ENCODE results near the gene TINCR.

TINCR gene

DNA sequence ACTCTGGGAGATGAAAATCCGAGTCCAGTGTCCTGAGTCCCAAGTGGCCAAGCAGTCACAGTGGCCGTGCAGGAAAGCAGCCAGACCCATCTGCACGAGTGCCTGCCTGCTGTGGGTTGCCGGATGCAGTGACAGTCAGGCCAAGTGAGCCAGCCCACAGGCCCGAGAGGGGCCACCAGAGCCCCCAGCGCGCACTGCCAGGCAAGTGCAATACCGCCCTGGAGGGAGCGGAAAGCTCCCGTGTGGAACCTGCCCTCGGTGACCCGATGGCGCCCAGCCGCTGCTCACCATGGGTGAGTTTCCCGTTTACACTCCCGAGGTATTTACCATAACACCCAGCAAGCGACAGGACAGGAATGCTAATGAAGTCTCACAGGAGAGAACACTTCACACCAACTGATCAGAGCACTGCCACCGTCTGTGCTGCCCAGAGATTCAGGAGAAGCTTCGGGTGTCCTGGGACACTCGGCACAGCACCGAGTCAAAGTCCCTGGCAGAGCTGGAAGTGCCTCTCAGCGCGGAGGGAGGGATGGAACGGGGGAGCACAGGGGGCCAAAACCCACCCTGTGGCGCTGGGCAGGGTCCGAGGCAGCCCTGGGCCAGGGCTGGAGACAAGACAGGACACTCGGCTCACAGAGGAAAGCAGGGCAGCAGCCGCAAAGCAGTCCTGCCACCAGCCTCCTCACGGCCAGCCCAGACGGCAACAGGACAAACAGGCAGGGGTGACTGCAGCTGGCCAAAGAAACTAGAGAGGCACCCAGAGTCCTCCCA is 21.3 kb upstream of the TINCR start:
- no peaks in the 10 kb centered on the region for H4K20me1 ChIP-seq (ENCODE audit: control insufficient read depth, insufficient read depth, low read depth, low read length)
- H3K27me3 ChIP-seq (ENCODE audit: control insufficient read depth, low read length) = no peaks in the 10 kb centered on the region
- TF ChIP-seq EZH2phosphoT487 (IDR thresholded peaks at IDR 0.05; ENCODE audit: borderline replicate concordance, low read length) = no peak
- TF ChIP-seq, protein P1, sequence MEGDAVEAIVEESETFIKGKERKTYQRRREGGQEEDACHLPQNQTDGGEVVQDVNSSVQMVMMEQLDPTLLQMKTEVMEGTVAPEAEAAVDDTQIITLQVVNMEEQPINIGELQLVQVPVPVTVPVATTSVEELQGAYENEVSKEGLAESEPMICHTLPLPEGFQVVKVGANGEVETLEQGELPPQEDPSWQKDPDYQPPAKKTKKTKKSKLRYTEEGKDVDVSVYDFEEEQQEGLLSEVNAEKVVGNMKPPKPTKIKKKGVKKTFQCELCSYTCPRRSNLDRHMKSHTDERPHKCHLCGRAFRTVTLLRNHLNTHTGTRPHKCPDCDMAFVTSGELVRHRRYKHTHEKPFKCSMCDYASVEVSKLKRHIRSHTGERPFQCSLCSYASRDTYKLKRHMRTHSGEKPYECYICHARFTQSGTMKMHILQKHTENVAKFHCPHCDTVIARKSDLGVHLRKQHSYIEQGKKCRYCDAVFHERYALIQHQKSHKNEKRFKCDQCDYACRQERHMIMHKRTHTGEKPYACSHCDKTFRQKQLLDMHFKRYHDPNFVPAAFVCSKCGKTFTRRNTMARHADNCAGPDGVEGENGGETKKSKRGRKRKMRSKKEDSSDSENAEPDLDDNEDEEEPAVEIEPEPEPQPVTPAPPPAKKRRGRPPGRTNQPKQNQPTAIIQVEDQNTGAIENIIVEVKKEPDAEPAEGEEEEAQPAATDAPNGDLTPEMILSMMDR (IDR thresholded peaks at IDR 0.05; ENCODE audit: low read depth, low read length, poor library complexity, severe bottlenecking) = no peak
- H3K27ac ChIP-seq (ENCODE audit: low read depth, low read length) = no peak overlapping the region
- no peaks in the 10 kb centered on the region for H3K9me3 ChIP-seq (ENCODE audit: control insufficient read depth, insufficient read depth, low read length)
- no peak overlapping the region for H3K4me3 ChIP-seq (ENCODE audit: low read length)
- H3F3A ChIP-seq (ENCODE audit: control insufficient read depth, insufficient read depth) = no peaks in the 10 kb centered on the region
- no peaks in the 10 kb centered on the region for H3K79me2 ChIP-seq (ENCODE audit: control insufficient read depth, low read length)
- H3K9me2 ChIP-seq (replicated peaks; ENCODE audit: control insufficient read depth, low read length) = no peaks in the 10 kb centered on the region
- H3K4me1 ChIP-seq (ENCODE audit: control insufficient read depth, low read length) = no peaks in the 10 kb centered on the region
- peaks cover 80% of the 10 kb centered on the region for H3K36me3 ChIP-seq (ENCODE audit: control insufficient read depth, low read length)
- no peak overlapping the region for H3K4me2 ChIP-seq (ENCODE audit: low read length)

DNA sequence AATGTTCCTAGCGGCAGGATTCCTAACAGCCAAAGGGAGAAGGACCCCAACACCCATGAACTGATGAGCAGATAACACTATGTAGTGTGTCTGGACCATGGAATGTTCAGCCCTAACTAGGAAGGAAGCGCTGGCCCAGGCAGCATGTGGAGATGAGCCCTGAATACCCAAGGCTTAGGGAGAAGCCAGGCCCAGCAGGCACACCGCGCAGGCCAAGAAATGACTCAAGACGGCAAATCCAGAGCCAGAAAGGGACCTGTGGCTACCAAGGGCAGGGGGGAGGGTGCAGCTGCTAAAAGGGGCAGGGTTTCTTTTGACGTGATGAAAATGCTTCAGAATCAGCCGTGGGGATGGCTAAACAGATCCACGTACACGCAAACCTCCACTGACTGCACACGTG is 20.7 kb upstream of the TINCR start:
- Histone ChIP-seq H3K9me2 (replicated peaks; ENCODE audit: control insufficient read depth, low read length) (no peaks in the 10 kb centered on the region), H3F3A (ENCODE audit: control insufficient read depth, insufficient read depth) (no peaks in the 10 kb centered on the region), H3K27me3 (ENCODE audit: control insufficient read depth, low read length) (no peaks in the 10 kb centered on the region), H3K4me3 (ENCODE audit: low read length) (no peak overlapping the region), H3K4me1 (ENCODE audit: control insufficient read depth, low read length) (no peaks in the 10 kb centered on the region), H3K27ac (ENCODE audit: low read depth, low read length) (no peak overlapping the region), H3K79me2 (ENCODE audit: control insufficient read depth, low read length) (no peaks in the 10 kb centered on the region), H3K9me3 (ENCODE audit: control insufficient read depth, insufficient read depth, low read length) (no peaks in the 10 kb centered on the region), H3K4me2 (ENCODE audit: low read length) (no peak overlapping the region), H4K20me1 (ENCODE audit: control insufficient read depth, insufficient read depth, low read depth, low read length) (no peaks in the 10 kb centered on the region), H3K36me3 (ENCODE audit: control insufficient read depth, low read length) (peaks cover 74% of the 10 kb centered on the region)
- no peak for TF ChIP-seq EZH2phosphoT487 (IDR thresholded peaks at IDR 0.05; ENCODE audit: borderline replicate concordance, low read length)
- TF ChIP-seq, protein P1 (IDR thresholded peaks at IDR 0.05; ENCODE audit: low read depth, low read length, poor library complexity, severe bottlenecking) = no peak

DNA sequence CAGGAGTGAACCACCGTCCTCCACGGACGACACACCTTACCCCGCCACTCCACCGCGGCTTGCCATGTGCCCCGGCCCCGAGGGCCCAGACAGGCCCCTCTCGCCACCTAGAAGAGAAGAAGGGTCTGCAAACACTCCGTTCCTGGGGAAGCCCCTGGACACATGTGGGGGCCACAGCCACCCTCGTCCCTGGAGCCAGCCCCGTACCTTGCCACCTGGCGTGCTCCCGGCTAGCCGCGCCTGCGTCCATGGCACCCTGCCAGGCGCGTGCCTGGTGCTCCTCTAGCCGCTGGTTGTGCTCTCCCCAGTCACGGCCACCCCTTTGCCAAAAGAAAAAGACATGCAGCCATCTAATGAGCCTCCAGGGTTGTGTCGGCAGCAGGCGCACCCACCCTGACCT is 19.9 kb upstream of the TINCR start:
- Histone ChIP-seq H3K27ac (ENCODE audit: low read depth, low read length) (no peak overlapping the region), H3K27me3 (ENCODE audit: control insufficient read depth, low read length) (no peaks in the 10 kb centered on the region), H3F3A (ENCODE audit: control insufficient read depth, insufficient read depth) (no peaks in the 10 kb centered on the region), H3K9me2 (replicated peaks; ENCODE audit: control insufficient read depth, low read length) (no peaks in the 10 kb centered on the region), H3K36me3 (ENCODE audit: control insufficient read depth, low read length) (peaks cover 66% of the 10 kb centered on the region), H4K20me1 (ENCODE audit: control insufficient read depth, insufficient read depth, low read depth, low read length) (no peaks in the 10 kb centered on the region), H3K4me3 (ENCODE audit: low read length) (no peak overlapping the region), H3K4me2 (ENCODE audit: low read length) (no peak overlapping the region), H3K9me3 (ENCODE audit: control insufficient read depth, insufficient read depth, low read length) (no peaks in the 10 kb centered on the region), H3K79me2 (ENCODE audit: control insufficient read depth, low read length) (no peaks in the 10 kb centered on the region), H3K4me1 (ENCODE audit: control insufficient read depth, low read length) (no peaks in the 10 kb centered on the region)
- no peak for TF ChIP-seq EZH2phosphoT487 (IDR thresholded peaks at IDR 0.05; ENCODE audit: borderline replicate concordance, low read length)
- TF ChIP-seq, protein P1 (IDR thresholded peaks at IDR 0.05; ENCODE audit: low read depth, low read length, poor library complexity, severe bottlenecking) = no peak

Measured in DOHH2 (cell line).